Measurements from ENCODE around the gene EPB41L4B.

The EPB41L4B gene

GRCh38 chr9:109205526-109205925, 115.3 kb downstream of the EPB41L4B start:
- DNase-seq (ENCODE audit: low read depth, low spot score), result no peak

GRCh38 chr9:109203761-109204360, 117.0 kb downstream of the EPB41L4B start:
- no peak for DNase-seq (ENCODE audit: low read depth, low spot score)

- DNase-seq (ENCODE audit: low read depth, low spot score), result no peak
These were observed 121.2 kb downstream of the EPB41L4B start for GRCh38 chr9:109199676-109200075.

- no peak for DNase-seq (ENCODE audit: low read depth, low spot score)
These were observed 122.0 kb downstream of the EPB41L4B start for GRCh38 chr9:109198736-109199382.

GRCh38 chr9:109193974-109194556, 126.8 kb downstream of the EPB41L4B start:
- DNase-seq (ENCODE audit: low read depth, low spot score), result no peak

DNA sequence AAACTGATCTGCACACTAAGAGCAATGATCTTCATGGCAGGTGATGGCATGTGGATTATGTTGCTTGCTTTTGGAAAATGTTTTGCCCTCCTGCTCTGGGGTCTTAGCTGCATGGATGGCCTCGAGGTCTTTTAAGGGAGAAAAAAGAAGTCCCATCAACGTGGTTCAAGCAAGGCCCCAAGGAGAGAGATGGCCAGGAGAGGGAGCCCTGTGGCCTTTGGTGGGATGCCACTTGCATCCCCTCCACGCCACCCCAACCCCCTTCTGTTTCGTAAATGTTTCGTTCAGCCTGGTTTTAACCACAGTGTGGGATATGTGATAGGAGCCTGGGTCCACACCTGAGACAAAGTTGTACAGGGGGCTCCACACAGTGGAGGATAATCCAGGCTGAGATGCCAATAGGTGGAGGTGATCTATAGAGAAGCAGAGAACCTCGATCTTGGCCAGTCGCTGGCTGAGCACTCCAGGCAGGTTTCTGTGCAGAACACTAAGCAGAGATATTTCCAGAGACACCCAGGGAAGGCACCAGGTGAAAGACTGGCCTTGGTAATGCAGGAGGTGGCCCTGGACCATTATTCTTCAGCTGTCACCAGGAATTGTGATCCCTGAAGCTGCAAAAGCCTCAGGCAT, 128.0 kb downstream of the EPB41L4B start:
- no peak for DNase-seq (ENCODE audit: low read depth, low spot score)

DNA sequence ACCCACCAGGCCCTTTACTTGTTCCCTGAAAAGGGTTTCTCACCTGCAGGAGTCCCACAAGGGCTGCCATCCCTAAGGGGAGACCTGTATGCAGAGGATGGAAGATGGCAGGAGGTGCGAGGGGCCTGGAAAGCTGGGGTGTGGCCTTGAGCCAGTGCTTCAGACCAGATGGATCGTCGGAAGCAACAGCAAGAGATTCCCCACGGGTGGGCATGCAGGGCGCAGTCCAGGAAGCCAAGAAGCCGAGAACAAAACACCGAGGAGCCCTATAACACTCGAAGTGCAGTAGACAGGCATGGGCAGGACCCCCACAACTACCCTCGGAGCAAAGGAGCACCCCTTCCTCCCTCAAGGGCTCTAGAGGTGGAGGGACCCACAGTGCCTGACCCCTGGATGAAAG, 129.1 kb downstream of the EPB41L4B start:
- no peak for DNase-seq (ENCODE audit: low read depth, low spot score)

DNA sequence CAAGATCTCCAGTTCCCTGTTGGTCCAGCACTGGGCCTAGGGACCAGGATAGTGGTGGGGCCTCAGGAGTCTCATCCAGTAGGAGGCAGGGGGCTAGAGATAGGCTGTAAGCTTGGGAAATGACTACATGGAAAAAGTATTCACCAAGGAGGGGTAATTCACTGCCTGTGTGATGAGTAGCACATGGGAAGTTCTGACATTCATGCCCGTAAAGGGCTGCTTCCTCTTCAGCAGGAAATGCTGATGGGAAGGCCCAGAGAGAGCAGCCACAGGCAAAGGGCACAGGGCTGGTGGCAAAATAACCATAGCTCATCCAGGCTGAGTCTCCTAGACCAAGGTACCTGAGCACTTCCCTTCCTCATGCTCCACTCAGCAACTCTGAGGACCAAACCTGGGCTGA, 130.7 kb downstream of the EPB41L4B start:
- DNase-seq (ENCODE audit: low read depth, low spot score), result no peak

DNA sequence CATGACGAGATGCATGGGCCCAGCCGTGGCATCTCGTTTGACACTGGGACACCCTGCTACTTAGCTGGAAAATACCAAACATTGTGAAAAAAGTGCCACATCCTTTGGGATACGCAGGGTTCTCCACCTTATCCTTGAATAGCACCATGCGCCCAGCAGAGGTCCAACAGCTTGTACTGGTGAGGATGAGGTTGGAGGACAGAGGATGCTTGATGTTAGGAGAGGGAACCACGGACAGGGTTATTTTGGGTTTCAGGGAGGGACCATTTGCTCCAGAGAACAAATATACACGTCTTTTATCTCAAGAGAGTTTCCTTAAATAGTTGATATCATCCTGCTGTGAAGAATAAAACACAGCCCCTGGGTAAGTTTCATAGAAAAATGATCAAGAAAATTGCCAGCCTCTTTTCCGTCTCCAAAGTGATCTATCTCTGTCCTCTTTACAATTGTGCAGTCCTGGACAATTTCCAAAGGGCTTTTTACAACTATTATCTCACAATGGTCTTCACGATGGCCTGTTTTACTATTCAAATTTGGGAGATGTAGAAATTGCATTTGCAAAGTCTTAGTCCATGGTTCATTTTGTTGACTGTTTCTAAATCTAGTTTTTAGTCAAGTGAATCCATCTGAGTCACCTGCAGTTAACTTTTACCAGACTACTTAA, 133.9 kb downstream of the EPB41L4B start:
- DNase-seq (ENCODE audit: low read depth, low spot score), result no peak

DNA sequence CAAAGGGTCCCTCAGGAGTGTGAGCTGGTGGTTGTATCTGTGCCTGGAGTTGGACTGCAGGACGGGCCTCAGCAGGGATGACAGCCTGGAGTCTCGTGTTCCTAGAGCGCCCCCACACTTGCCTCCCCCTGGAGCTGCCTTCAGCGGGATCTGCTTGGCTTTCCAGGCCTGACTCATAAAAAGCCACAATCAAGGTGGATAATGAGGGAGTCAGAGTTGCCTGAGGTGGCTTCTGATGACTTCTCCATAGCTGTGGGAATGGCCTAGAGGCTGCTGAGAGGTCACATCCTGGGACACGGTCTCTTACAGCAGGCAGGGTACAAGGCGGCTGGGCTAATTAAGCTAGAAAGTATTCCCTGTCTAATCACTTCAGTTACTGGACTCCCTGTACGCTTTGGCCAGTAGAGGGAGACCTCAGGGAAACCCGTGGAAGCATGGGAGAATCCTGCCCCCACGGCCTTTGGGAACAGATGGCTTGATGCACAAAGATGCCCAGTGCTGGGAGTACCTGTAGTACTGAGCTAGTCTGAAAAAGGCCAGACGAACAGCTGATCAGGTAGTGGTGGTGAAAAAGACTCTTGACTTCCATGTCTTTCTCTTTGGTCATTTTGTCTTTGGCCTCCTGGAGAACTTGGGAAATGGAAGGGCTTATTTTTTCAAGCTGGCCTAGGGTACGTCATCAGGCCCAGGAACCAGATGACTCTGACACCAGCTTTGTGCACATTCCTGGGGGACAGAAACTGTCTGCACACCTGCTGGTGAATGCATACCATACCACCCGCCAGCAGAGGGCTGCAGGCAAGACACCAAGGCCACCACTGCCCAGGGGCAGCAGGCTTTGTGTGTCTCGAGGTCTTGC, 137.7 kb downstream of the EPB41L4B start:
- no peak for DNase-seq (ENCODE audit: low read depth, low spot score)

- DNase-seq (ENCODE audit: low read depth, low spot score), result no peak
These were observed 138.3 kb downstream of the EPB41L4B start for GRCh38 chr9:109182550-109182939.

- no peak for DNase-seq (ENCODE audit: low read depth, low spot score)
These were observed 139.6 kb downstream of the EPB41L4B start for GRCh38 chr9:109181284-109181683.

DNA sequence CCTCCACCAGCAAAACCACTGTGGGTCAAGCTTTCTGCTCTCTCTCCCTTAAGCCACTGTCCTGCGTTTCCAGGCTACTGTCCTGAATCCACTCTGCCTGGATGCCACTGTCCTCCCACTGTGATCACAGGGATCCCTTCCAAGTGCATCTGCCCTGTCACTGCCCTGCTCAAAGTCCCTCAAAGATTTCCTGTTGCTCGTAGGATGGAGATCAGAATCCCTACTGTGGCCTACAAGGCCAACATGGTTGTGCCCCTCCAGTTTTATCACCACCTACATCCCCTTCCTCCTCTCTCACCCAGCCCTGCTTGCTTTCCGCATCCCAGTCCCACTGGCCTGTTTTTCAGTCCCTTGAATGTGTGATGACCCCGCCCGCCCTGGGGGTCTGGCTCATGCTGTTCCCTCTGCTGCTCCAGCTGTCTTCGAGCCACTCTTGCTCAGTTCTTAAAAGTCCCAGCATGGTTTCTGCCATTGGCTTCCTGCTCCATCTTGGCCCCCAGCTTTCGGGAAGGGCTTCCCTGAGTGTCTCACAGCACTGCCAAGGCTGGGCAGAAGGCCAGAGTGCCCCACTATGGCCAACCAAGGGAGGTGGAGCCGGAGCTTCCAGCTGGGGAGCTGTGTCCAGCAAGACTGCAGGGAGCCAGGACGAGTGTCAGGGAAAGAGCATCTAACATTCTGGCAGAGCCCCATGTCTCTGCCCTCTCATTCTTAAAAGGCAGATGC, 140.9 kb downstream of the EPB41L4B start:
- DNase-seq (ENCODE audit: low read depth, low spot score), result no peak

DNA sequence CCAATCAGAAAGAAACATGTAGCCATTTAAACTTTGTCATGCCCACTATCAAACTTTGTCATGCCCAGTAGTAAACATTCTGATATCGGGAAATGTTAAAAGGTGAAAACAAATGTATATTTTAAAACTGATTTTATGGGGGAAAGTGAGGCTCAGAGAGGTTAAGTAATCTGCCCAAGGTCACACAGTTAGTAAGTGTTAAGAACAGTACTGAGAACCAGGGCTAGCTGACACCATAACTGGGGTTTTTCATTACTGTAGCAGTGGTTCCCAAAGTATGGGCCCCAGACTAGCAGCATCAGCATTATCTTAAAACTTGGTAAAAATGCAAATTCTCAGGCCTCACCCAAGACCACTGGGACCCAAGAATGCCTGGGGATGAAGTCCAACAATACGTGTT, 143.9 kb downstream of the EPB41L4B start:
- DNase-seq (ENCODE audit: low read depth, low spot score), result no peak

GRCh38 chr9:109176386-109176785, 144.5 kb downstream of the EPB41L4B start:
- DNase-seq (ENCODE audit: low read depth, low spot score), result no peak

DNA sequence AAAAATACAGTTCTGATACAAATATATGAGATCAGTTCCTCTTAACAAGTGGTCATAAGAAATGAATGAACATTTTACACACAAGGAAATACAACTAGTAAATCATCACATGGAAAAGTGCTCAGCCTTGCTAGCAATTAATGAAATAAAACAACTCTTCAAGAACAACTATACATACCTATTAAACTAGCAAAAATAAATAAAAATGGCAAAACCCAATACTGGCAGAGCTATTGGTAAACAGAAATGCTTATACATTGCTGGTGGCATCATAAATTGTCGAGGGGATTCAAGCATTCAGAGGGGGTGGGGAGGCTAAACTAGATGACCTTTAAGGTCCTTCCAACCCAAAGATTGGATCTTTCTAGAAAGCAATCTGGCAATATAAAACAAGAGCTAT, 147.9 kb downstream of the EPB41L4B start:
- no peak for DNase-seq (ENCODE audit: low read depth, low spot score)

GRCh38 chr9:109171926-109172325, 148.9 kb downstream of the EPB41L4B start:
- DNase-seq (ENCODE audit: low read depth, low spot score), result no peak

DNA sequence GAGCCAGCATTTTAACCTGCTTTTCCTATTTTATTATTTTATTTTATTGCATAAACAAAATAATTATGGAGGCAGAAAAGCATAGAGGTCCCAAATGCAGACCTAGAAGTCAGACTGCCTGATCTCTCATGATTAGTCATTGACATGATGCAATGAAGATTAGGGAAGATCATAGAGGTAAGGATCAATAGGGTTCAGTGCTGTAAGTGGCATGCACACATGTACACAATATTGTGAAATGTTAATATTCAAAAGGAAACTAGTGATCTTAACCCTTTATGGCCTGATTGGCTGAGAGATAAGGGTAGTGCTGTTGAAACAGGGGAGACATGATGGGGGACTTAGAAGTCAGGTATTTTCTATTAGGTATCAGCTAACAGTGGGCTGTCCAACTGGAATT, 152.7 kb downstream of the EPB41L4B start:
- no peak for DNase-seq (ENCODE audit: low read depth, low spot score)

- no peak for DNase-seq (ENCODE audit: low read depth, low spot score)
These were observed 153.1 kb downstream of the EPB41L4B start for GRCh38 chr9:109167716-109168115.

DNA sequence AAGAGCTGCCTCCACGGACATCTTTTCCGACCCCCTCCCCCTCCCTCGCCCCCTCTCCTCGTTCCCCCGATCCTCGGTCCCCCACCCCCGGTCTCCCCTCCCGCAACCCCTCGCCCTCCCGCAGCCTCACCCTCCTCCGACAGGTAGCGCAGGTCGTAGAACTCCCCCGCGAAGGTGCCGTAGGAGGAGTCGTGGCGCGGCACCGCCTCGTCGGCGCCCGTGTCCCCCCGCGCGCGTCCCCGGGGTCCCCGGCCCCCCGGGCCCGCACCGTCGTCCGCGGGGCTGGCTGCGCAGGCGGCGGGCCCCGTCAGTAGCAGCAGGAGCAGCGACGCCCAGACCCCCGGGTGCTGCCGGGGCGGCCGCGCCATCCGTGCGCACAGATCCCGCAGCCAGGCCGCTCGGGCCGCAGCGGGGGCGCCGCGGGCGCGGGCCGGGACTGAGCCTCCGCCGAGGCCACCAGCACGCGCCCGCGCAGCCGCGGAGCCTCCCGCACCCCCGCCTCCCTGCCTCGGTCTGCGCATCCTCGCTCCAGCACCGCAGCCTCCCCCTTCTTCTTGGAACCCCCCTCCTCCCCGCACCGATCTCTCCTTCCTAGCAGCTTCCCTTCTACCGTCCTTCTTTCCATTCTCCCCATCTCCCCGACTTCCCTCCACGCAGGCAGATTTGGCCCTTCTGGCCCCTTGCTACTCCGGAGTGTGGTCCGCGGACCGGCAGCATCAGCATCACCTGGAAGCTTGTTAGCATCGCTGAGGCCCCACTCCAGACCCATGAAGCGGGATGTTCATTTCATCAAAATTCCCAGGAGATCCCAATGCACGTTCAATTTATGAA, 153.9 kb downstream of the EPB41L4B start, which contains the start of gene FRRS1L:
TSS of gene FRRS1L (minus strand) at position 479 of the 831 bp plus-strand sequence. CDS start at position 368, 111 bp downstream.
- no peak for DNase-seq (ENCODE audit: low read depth, low spot score)
